Chondrocyte (in vitro differentiated cells): Measurements from ENCODE around the gene C1GALT1C1L. TPM values are rescaled to one million over a fixed set of nuclear protein-coding genes. Genes with fewer than 3 reads are reported as not detected.
"Not testable (repeated sequence)": the region's sequence is repeated elsewhere in the genome, so short reads cannot be mapped to it uniquely, and the experiment has no call there.

Source experiments
- DNase-seq: peaks from one replicate; pipeline ENCODE4 v3.0.0; 2021; ENCODE audit warnings: mixed read lengths, low spot score
- H3K27ac Mint-ChIP-seq: one replicate; pipeline ENCODE4 v1.8.0; 2021; ENCODE audit warnings: mild to moderate bottlenecking, moderate library complexity, mixed read lengths; ENCODE audit not compliant: unreplicated experiment
- H3K27me3 Mint-ChIP-seq: 2 replicates; pipeline ENCODE4 v1.8.0; 2021; ENCODE audit warnings: low read depth, mixed read lengths
- H3K36me3 Mint-ChIP-seq: 2 replicates; pipeline ENCODE4 v1.8.0; 2021; ENCODE audit warnings: low read depth, mixed read lengths
- H3K4me1 Mint-ChIP-seq: 2 replicates; pipeline ENCODE4 v1.8.0; 2021; ENCODE audit warnings: low read depth, mild to moderate bottlenecking, mixed read lengths
- H3K4me3 Mint-ChIP-seq: one replicate; pipeline ENCODE4 v1.8.0; 2021; ENCODE audit warnings: mild to moderate bottlenecking, moderate library complexity, mixed read lengths; ENCODE audit not compliant: unreplicated experiment
- H3K9me3 Mint-ChIP-seq: 2 replicates; pipeline ENCODE4 v1.8.0; 2021; ENCODE audit warnings: low read depth, mixed read lengths
- total RNA-seq: library from RNA; stranded (reverse); gene quantifications from 3 replicates; pipeline ENCODE4 v1.2.1, GENCODE V29; 2021
- TF ChIP-seq, protein P1 (sequence below): fragments of 200-600 bp; sonication (generic); IDR thresholded peaks from 2 replicates; pipeline ENCODE4 v1.5.0; 2021; ENCODE audit warnings: antibody characterized with exemption, mild to moderate bottlenecking, moderate library complexity

The C1GALT1C1L gene
- total RNA-seq, 1 donor from 2014 or later = not detected

GRCh38 chr2:43685357-43685756 is 9.1 kb upstream of the C1GALT1C1L start:
- Mint-ChIP-seq H3K4me3 (no peak overlapping the region), H3K27me3 (no peaks in the 10 kb centered on the region), H3K27ac (no peak overlapping the region), H3K9me3 (no peaks in the 10 kb centered on the region), H3K4me1 (peaks cover 5% of the 10 kb centered on the region), H3K36me3 (peaks cover 3% of the 10 kb centered on the region)
- no peak for DNase-seq
- TF ChIP-seq, protein P1, sequence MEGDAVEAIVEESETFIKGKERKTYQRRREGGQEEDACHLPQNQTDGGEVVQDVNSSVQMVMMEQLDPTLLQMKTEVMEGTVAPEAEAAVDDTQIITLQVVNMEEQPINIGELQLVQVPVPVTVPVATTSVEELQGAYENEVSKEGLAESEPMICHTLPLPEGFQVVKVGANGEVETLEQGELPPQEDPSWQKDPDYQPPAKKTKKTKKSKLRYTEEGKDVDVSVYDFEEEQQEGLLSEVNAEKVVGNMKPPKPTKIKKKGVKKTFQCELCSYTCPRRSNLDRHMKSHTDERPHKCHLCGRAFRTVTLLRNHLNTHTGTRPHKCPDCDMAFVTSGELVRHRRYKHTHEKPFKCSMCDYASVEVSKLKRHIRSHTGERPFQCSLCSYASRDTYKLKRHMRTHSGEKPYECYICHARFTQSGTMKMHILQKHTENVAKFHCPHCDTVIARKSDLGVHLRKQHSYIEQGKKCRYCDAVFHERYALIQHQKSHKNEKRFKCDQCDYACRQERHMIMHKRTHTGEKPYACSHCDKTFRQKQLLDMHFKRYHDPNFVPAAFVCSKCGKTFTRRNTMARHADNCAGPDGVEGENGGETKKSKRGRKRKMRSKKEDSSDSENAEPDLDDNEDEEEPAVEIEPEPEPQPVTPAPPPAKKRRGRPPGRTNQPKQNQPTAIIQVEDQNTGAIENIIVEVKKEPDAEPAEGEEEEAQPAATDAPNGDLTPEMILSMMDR = no peak

DNA sequence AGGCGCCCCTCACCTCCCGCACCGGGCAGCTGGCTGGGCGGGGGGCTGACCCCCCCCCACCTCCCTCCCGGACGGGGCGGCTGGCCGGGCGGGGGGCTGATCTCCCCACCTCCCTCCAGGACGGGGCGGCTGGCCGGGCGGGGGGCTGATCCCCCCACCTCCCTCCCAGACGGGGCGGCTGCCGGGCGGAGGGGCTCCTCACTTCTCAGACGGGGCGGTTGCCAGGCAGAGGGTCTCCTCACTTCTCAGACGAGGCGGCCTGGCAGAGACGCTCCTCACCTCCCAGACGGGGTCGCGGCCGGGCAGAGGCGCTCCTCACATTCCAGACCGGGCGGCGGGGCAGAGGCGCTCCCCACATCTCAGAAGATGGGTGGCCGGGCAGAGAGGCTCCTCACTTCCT is 1.6 kb upstream of the C1GALT1C1L start:
- not testable (repeated sequence) for H3K36me3 Mint-ChIP-seq, H3K9me3 Mint-ChIP-seq, H3K27ac Mint-ChIP-seq, DNase-seq, H3K4me1 Mint-ChIP-seq, H3K27me3 Mint-ChIP-seq, H3K4me3 Mint-ChIP-seq

DNA sequence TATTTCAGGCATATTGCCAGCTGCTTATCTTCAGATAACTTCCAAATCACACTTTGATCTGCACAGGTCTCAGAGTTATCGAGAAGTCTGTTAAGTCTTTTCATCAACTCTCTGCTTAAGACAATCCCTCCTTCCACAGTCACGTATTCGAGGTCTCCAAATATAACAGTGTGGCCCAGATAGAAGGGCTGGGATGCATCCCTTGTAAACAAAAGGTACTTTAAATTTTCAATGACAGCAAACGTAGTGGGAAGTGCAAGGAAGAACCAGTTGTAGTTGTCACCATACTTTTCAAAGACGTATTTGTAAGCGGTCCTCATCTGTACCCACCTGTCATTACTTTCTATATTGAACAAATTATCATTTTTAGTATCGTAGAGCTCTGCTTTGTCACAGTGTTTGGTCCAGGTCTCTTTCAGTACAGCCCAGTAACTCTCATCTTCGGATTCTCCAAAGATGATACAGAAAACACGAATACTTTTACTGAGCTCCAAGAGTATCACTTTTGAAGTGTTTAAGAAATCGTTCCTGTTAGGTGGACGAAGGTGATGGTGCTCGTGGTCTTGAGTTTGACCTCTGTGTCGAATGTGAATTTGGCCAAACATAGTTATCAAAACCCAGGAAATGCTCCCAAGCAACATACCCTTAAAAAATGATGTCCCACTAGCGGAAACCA is 445 bp downstream of the C1GALT1C1L start:
- TF ChIP-seq, protein P1 = no peak
- H3K4me3 Mint-ChIP-seq = peak overlapping the region; percentile 41
- no peaks in the 10 kb centered on the region for H3K27me3 Mint-ChIP-seq
- H3K4me1 Mint-ChIP-seq = no peaks in the 10 kb centered on the region
- peaks cover 10% of the 10 kb centered on the region for H3K9me3 Mint-ChIP-seq
- H3K27ac Mint-ChIP-seq = no peak overlapping the region
- DNase-seq = no peak
- peaks cover 8% of the 10 kb centered on the region for H3K36me3 Mint-ChIP-seq

DNA sequence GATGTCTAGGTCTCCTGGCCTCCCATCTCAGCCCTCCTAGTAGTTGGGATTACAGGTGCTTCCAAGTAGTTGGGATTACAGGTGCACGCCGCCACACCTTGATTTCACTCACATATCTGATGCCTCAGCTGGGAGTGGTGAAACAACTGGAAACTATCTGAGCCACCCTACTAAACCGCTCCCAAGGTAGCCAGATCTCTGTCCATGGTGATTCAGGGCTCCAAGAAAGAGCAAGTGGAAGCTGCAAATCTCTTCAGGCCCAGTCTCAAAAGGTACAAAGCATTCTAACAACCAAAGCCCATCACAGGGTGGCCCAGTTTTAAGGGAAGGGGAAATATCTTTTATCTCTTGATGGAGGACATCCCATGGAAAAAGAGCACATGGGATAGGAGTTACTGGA is 19.0 kb downstream of the C1GALT1C1L start:
- no peak for DNase-seq
- H3K36me3 Mint-ChIP-seq = peaks cover 2% of the 10 kb centered on the region

GRCh38 chr2:43653506-43653905 is 22.7 kb downstream of the C1GALT1C1L start:
- Mint-ChIP-seq H3K4me1 (peaks cover 19% of the 10 kb centered on the region), H3K36me3 (peaks cover 2% of the 10 kb centered on the region), H3K27ac (no peak overlapping the region), H3K4me3 (no peak overlapping the region), H3K27me3 (no peaks in the 10 kb centered on the region), H3K9me3 (peaks cover 4% of the 10 kb centered on the region)
- TF ChIP-seq, protein P1 = no peak
- no peak for DNase-seq

More for the DNA sequence above, 19.0 kb downstream of the C1GALT1C1L start:
- Mint-ChIP-seq H3K4me3 (no peak overlapping the region), H3K27ac (no peak overlapping the region), H3K27me3 (no peaks in the 10 kb centered on the region), H3K9me3 (peaks cover 6% of the 10 kb centered on the region), H3K4me1 (peaks cover 3% of the 10 kb centered on the region)
- TF ChIP-seq, protein P1 = no peak
